ENCODE data around the gene MCM3AP.

- TF ChIP-seq ZNF384 (IDR thresholded peaks at IDR 0.05) (no peak), FOXM1 (IDR thresholded peaks at IDR 0.05; ENCODE audit: borderline replicate concordance) (no peak), TARDBP (IDR thresholded peaks at IDR 0.05) (no peak), ELF4 (IDR thresholded peaks at IDR 0.05) (no peak), ARNT (IDR thresholded peaks at IDR 0.05) (no peak), FOXK2 (IDR thresholded peaks at IDR 0.05) (no peak), NFRKB (IDR thresholded peaks at IDR 0.05) (no peak), SUZ12 (IDR thresholded peaks at IDR 0.05) (no peak), L3MBTL2 (conservative IDR thresholded peaks at IDR 0.05) (no peak), BHLHE40 (IDR thresholded peaks at IDR 0.05; ENCODE audit: borderline replicate concordance) (no peak), PKNOX1 (IDR thresholded peaks at IDR 0.05) (no peak)
Measured at GRCh38 chr21:46252840-46253239, 32.6 kb downstream of the MCM3AP start.
